SJSA1 (cell line): ENCODE results near the gene KRT86. TPM values are rescaled to one million over a fixed set of nuclear protein-coding genes. Genes with fewer than 3 reads are reported as not detected.

Experiments
- DNase-seq, 2 experiments: peaks; one replicate each; pipeline ENCODE4 v3.0.0-alpha.2; 2015 to 2020; ENCODE audit warnings: low spot score in 2 of 2, low read depth in 1 of 2
- H3K27ac ChIP-seq: fragments of 250-450 bp; sonication (Bioruptor Pico); 2 replicates; pipeline ENCODE4 v1.5.1; 2020; ENCODE audit warnings: mild to moderate bottlenecking, moderate library complexity
- H3K27me3 ChIP-seq: fragments of 250-450 bp; sonication (Bioruptor Pico); replicated peaks from 2 replicates; pipeline ENCODE4 v1.5.1; 2020; ENCODE audit warnings: mild to moderate bottlenecking, moderate library complexity
- H3K36me3 ChIP-seq: fragments of 250-450 bp; sonication (Bioruptor Pico); 2 replicates; pipeline ENCODE4 v1.5.1; 2020; ENCODE audit warnings: mild to moderate bottlenecking
- H3K4me1 ChIP-seq: fragments of 250-450 bp; sonication (Bioruptor Pico); replicated peaks from 2 replicates; pipeline ENCODE4 v1.6.1; 2021; ENCODE audit warnings: mild to moderate bottlenecking
- H3K4me3 ChIP-seq: fragments of 250-450 bp; sonication (Bioruptor Pico); 2 replicates; pipeline ENCODE4 v1.5.1; 2020; ENCODE audit warnings: mild to moderate bottlenecking
- H3K9me3 ChIP-seq: fragments of 250-450 bp; sonication (Bioruptor Pico); replicated peaks from 2 replicates; pipeline ENCODE4 v1.5.1; 2020; ENCODE audit warnings: mild to moderate bottlenecking
- total RNA-seq: library from RNA; depleted of rRNA; stranded (reverse); fragments of >200 nt; shearing (Covaris generic); gene quantifications from 2 replicates; pipeline ENCODE4 v1.2.3, GENCODE V29; 2014

Gene KRT86
- total RNA-seq, 1 experiment from 2014 or later, result 0.37 TPM

- no peak overlapping the region for H3K4me3 ChIP-seq
- H3K4me1 ChIP-seq, result no peaks in the 10 kb centered on the region; the same call in 1 of the 2 replicates
- H3K36me3 ChIP-seq, result no peaks in the 10 kb centered on the region
- no peaks in the 10 kb centered on the region for H3K9me3 ChIP-seq
- no peak overlapping the region for H3K27ac ChIP-seq
- H3K27me3 ChIP-seq, result no peaks in the 10 kb centered on the region
- DNase-seq, result no peak
Observed at GRCh38 chr12:52322069-52322468, 47.6 kb downstream of the KRT86 start.

GRCh38 chr12:52323001-52323400 is 48.6 kb downstream of the KRT86 start:
- no peaks in the 10 kb centered on the region for H3K27me3 ChIP-seq
- peaks cover 7% of the 10 kb centered on the region; the same call in 1 of the 2 replicates for H3K4me1 ChIP-seq

DNA sequence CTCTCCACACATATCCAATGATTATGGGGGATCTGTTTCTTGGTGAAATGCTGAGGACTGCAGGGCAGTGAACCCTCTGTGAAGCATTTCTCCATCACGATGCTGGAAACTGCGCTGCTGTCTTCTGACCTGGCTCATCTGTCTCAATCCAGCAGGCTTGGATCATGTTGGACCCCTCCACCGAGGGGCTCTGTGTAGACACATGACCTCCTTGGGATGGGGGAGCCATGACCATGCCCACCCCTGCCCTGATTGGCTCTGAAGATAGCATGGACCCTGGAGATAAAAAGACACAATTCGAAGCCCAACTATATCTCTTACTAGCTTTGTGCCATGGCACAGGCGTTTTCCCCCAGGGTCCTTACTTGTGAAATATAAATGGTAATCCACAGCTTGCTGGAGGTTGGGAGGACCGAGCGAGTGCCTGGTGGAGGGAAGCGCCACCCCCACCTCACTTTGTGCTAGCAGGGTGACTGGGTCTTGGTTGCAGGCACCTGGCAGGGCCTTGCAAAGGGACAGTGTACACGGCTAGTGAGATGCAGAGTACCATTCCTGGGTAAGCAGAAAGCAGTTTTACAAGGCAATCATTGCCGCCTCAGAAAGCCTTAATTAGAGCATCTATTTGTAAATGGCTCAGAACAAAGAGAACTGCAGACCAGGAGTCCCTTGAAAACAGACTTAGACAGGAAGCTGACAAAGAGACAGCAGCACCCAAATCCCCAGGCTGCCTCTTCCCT is 49.1 kb downstream of the KRT86 start:
- no peaks in the 10 kb centered on the region for H3K27me3 ChIP-seq
- H3K36me3 ChIP-seq, result no peaks in the 10 kb centered on the region
- H3K9me3 ChIP-seq, result no peaks in the 10 kb centered on the region
- DNase-seq, result no peak
- no peak overlapping the region for H3K4me3 ChIP-seq
- H3K4me1 ChIP-seq, result peaks cover 7% of the 10 kb centered on the region; the same call in 1 of the 2 replicates
- no peak overlapping the region for H3K27ac ChIP-seq

More at GRCh38 chr12:52323001-52323400, 48.6 kb downstream of the KRT86 start:
- no peak for DNase-seq
- H3K36me3 ChIP-seq, result no peaks in the 10 kb centered on the region
- no peaks in the 10 kb centered on the region for H3K9me3 ChIP-seq
- H3K4me3 ChIP-seq, result no peak overlapping the region
- no peak overlapping the region for H3K27ac ChIP-seq

DNA sequence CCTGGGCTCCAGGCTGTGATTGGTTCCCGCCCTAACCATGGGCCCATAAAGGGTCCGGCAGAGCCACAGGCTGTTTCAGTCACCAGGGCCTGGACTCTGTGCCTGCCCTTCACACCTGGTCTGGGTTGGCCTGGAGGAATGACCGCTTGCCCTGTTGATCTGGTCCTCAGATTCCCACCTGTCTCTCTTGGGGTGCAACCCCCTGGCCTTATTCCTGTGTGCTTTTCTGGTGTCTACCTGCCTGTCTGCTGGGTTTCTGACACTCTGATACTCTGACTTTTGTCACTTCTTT is 49.7 kb downstream of the KRT86 start:
- H3K36me3 ChIP-seq, result no peaks in the 10 kb centered on the region
- peaks cover 7% of the 10 kb centered on the region; the same call in 1 of the 2 replicates for H3K4me1 ChIP-seq
- no peaks in the 10 kb centered on the region for H3K27me3 ChIP-seq
- no peak for DNase-seq
- H3K27ac ChIP-seq, result no peak overlapping the region
- H3K9me3 ChIP-seq, result no peaks in the 10 kb centered on the region
- no peak overlapping the region for H3K4me3 ChIP-seq

DNA sequence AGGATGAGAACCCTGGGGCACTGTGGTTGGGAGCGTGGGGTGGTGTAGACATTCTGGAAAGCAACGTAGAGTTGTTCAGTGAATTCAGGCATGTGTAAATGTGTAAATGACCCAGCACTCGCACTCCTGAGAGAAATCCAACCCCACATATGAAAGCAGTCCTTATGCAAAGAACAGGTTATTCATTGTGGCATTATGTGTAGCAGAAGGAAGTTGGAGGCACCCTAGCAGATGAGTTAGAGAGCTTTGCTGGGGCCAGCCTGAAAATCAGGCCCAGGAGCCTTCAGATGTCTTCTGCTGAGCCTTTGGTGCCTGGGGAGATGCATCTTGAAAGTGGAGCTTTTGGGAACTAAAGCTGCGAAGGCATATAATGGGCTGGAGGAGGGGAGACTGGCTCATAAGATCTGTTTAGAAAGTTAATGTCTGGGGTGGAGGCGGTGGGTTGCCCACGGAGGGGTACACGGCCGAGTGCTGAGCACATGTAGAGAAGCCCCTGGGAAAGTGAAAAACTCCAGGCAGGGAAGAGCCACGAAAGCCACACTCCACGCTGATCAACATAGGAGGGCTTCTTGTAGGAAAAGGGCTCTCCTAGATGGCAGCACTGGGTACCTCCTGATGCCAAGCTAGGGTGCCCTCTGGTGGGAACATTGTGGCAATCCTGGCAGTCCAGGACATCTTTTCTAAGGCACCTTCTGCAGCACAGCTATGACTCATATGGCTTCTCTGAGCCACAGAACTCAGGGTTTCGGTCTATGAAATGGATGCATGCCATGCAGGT is 52.8 kb downstream of the KRT86 start:
- Histone ChIP-seq H3K9me3 (no peaks in the 10 kb centered on the region), H3K4me1 (peaks cover 7% of the 10 kb centered on the region; the same call in 1 of the 2 replicates), H3K27me3 (no peaks in the 10 kb centered on the region), H3K4me3 (no peak overlapping the region), H3K36me3 (no peaks in the 10 kb centered on the region), H3K27ac (no peak overlapping the region)
- DNase-seq, result peak; percentile 82 to 90

DNA sequence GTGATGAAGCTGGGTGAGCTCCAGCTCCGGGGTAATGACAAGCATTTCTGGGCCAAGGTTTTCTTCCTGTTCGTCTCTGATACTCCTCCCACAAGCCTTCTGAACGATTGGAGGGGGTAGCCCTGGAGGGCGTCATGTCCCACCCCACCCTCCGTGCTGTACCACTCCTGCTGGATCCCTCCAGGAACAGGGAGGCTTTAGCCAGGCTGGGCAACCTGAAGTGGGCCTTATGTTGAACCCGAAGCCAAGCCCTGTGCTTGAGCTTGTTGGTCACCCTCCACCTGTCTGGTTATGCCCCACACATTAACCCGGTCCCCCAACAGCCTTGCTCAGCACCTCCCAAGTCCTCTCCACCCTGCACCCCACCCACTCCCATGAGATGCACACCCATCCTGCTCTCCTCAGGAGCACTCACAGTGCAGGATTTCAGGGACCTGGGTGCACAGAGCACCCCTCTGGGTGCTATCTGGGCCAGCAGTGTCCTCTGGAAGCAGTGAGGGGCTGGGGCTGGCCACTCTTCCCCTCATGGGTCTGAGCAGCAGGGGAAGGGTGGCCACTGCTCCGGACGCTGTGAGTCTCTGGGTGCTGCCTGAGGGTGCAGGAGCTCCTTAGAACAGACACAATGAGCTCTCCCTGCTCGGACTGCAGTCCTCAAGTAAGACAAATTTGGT is 53.5 kb downstream of the KRT86 start:
- no peaks in the 10 kb centered on the region for H3K9me3 ChIP-seq
- no peak overlapping the region for H3K27ac ChIP-seq
- H3K4me1 ChIP-seq, result peaks cover 7% of the 10 kb centered on the region; the same call in 1 of the 2 replicates
- H3K27me3 ChIP-seq, result no peaks in the 10 kb centered on the region
- no peak overlapping the region for H3K4me3 ChIP-seq
- H3K36me3 ChIP-seq, result no peaks in the 10 kb centered on the region
- no peak for DNase-seq

DNA sequence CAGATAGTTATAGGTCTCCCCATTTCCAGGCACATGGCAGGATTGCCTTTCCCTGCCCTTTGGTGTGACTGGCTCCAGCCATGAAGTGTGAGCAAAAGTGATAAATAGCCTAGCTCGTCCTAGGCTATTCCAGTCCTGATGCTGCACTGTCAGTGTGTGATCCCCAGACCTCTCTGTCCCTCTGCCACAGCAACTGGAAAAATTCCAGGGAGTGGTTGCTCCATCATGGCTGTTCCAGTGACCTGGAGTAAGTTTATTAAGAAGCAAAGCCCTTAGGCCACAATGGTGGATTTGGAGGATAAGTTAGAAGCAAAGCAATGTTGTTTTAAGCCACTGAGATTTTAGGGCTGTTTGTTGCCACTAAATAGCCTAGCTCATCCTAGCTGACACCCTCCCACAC is 56.6 kb downstream of the KRT86 start:
- Histone ChIP-seq H3K27ac (no peak overlapping the region), H3K27me3 (no peaks in the 10 kb centered on the region), H3K4me1 (peaks cover 7% of the 10 kb centered on the region; the same call in 1 of the 2 replicates), H3K36me3 (no peaks in the 10 kb centered on the region), H3K9me3 (no peaks in the 10 kb centered on the region), H3K4me3 (no peak overlapping the region)
- no peak for DNase-seq

DNA sequence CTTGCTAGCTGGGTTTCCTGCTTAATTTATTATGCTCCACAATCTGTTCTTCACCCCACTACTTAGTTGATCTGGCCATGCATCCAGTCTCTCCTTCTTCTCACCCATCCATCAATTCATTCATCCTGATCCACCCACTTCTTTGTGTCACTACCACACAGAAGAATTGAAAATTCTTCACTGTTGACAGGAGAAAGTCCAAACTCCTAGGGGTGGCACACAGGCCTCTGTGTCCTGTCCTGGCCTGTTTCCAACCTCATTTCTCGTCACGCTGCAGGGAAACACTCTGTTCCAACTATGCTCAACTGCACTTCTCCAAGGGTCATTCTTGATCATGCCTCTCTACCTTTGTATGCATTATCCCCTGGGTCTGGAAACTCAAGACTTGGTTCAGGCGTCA is 57.4 kb downstream of the KRT86 start:
- Histone ChIP-seq H3K9me3 (no peaks in the 10 kb centered on the region), H3K27me3 (no peaks in the 10 kb centered on the region), H3K4me3 (no peak overlapping the region), H3K36me3 (no peaks in the 10 kb centered on the region), H3K4me1 (peaks cover 7% of the 10 kb centered on the region; the same call in 1 of the 2 replicates), H3K27ac (no peak overlapping the region)
- DNase-seq, result no peak

- H3K27me3 ChIP-seq, result no peaks in the 10 kb centered on the region
- H3K4me3 ChIP-seq, result no peak overlapping the region
- no peaks in the 10 kb centered on the region for H3K36me3 ChIP-seq
- no peak for DNase-seq
- H3K9me3 ChIP-seq, result no peaks in the 10 kb centered on the region
- peaks cover 5% of the 10 kb centered on the region; the same call in 1 of the 2 replicates for H3K4me1 ChIP-seq
- no peak overlapping the region for H3K27ac ChIP-seq
Observed at GRCh38 chr12:52332381-52332780, 57.9 kb downstream of the KRT86 start.

GRCh38 chr12:52333321-52333720 is 58.9 kb downstream of the KRT86 start:
- no peaks in the 10 kb centered on the region for H3K4me1 ChIP-seq

GRCh38 chr12:52334185-52334584 is 59.7 kb downstream of the KRT86 start:
- no peak overlapping the region for H3K27ac ChIP-seq
- no peak for DNase-seq
- H3K9me3 ChIP-seq, result no peaks in the 10 kb centered on the region
- H3K36me3 ChIP-seq, result no peaks in the 10 kb centered on the region
- H3K27me3 ChIP-seq, result no peaks in the 10 kb centered on the region
- no peaks in the 10 kb centered on the region for H3K4me1 ChIP-seq
- H3K4me3 ChIP-seq, result no peak overlapping the region

More at GRCh38 chr12:52333321-52333720, 58.9 kb downstream of the KRT86 start:
- Histone ChIP-seq H3K36me3 (no peaks in the 10 kb centered on the region), H3K27ac (no peak overlapping the region), H3K4me3 (no peak overlapping the region), H3K9me3 (no peaks in the 10 kb centered on the region), H3K27me3 (no peaks in the 10 kb centered on the region)
- no peak for DNase-seq

DNA sequence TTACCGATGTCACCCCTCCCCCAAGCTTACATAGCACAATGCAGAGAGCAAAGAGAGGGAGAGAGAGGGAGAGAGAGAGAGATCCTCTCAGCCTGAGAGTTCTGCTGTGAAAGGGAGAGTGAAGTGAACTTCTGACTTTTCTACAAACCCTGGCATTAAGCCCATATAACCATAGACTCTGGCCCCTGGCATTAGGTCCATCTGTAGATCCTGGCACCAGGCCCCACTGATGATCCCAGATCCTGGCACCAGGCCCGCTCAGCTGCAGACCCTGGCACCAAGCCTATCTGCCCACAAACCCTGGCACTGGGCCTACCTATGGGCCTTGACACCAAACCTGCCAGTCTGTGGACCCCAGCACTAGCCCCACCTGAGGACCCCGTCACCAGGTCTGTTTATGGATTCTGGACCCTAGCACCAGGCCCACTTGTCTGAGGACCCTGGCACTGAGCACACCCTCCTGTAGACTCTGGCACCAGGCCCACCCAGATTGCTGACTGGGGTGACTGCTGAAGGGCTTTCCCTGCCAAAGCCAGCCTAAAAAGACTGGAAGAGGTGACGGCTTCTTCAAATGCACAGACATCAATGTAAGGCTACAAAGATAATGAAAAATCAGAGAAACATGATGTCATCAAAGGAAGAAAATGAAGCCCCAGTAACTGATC is 61.3 kb downstream of the KRT86 start:
- H3K27me3 ChIP-seq, result no peaks in the 10 kb centered on the region
- no peak overlapping the region for H3K27ac ChIP-seq
- H3K4me3 ChIP-seq, result no peak overlapping the region
- DNase-seq, result no peak
- H3K4me1 ChIP-seq, result no peaks in the 10 kb centered on the region
- no peaks in the 10 kb centered on the region for H3K9me3 ChIP-seq
- H3K36me3 ChIP-seq, result no peaks in the 10 kb centered on the region

DNA sequence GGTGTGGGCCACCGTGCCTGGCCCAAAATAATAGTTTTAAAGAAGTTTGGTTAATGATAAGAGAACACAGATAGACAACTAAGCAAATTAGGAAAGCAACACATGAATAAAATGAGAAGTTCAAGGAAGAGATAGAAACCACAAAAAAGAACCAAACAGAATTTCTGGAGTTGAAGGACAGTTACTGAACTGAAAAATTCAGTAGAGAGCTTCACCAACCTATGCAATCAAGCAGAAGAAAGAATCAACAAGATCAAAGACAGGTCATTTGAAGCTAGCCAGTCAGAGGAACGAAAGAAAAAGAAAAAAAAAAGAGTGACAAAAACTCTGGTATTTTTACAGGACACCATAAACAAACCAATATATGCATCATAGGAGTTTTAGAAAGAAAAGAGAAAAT is 62.2 kb downstream of the KRT86 start:
- Histone ChIP-seq H3K4me3 (no peak overlapping the region), H3K4me1 (no peaks in the 10 kb centered on the region), H3K27me3 (no peaks in the 10 kb centered on the region)

More for the DNA sequence above, 62.2 kb downstream of the KRT86 start:
- Histone ChIP-seq H3K9me3 (no peaks in the 10 kb centered on the region), H3K36me3 (no peaks in the 10 kb centered on the region), H3K27ac (no peak overlapping the region)
- no peak for DNase-seq
